ENCODE data around the gene C6orf15. TPM values are rescaled to one million over a fixed set of nuclear protein-coding genes. Genes with fewer than 3 reads are reported as not detected.

Gene C6orf15
- total and polyA plus RNA-seq, 2 of the 8 experiments (the other 6 are each of a cell fraction or from before 2014, with no cell fraction given) = not detected

DNA sequence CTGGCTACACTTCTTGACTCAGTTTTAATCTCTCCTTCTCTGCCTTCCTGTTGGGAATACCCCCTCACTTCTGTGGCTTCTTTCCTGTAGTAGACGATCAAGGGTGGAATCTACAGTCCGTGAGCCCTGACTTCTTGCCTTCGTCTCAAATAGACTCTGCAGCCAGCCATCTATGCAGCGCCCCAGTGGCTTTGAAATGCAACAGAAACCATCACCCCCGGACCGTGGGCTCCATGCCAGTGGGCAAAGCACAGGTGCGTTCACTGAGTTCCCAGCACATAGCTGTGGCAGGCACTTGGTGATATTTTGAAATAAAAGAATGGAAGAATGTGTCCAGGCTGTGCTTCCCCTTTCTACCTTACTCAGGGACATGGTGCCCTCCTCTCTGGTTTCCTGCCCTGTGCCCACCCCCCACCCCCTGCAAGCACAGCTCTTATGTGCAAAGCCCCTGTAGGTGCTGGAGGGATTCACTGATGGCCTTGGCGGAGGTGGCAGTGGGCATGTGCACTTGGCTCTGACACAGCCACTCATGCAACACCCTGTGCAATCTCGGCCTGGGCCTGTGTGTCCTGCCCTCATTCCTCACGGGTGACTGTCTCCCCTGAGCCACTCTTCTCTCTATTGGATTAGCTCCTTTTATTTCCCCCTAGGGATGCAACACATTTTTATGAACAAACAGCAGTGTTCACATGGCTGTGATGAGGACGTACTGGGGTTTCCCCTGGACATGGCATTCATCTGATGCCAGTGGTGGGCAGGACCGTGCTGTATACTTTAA, 13.4 kb upstream of the C6orf15 start:
- Histone ChIP-seq H4K5ac (ENCODE audit: insufficient read length, low read depth, low read length) (no peak overlapping the region), H2BK15ac (ENCODE audit: low read length) (peak overlapping the region; percentile 96), H3K4me3 (ENCODE audit: extremely low read depth in 1 of 4, insufficient read depth in 2 of 4, low read depth in 3 of 4, low read length in 4 of 4) (no peak overlapping the region), H2AK5ac (ENCODE audit: low read depth, low read length) (no peak overlapping the region; the same call in 1 of the 2 replicates), H3K23me2 (ENCODE audit: low read depth, low read length) (no peaks in the 10 kb centered on the region), H3K27me3 (replicated peaks in 1 of 4; ENCODE audit: control insufficient read depth in 3 of 4, extremely low read depth in 1 of 4, insufficient read depth in 3 of 4, low read length in 3 of 4) (no peaks in the 10 kb centered on the region; a peak in 1 of 7 replicates), H2AFZ (ENCODE audit: low read length) (peak overlapping the region; percentile 88; the same call in 1 of the 2 replicates), H2BK12ac (ENCODE audit: low read depth, low read length) (no peak overlapping the region), H4K8ac (ENCODE audit: extremely low read depth, insufficient read depth, low read length) (peak overlapping the region; percentile 45; the same call in 1 of the 2 replicates), H3K56ac (replicated peaks; ENCODE audit: insufficient read length, low read depth, low read length) (no peak overlapping the region), H3K79me2 (ENCODE audit: control insufficient read depth in 1 of 2, insufficient read depth in 2 of 2, low read length in 2 of 2) (no peaks in the 10 kb centered on the region), H3K9ac (replicated peaks in 1 of 4; ENCODE audit: extremely low read depth in 1 of 4, low read depth in 3 of 4, low read length in 3 of 4) (no peak overlapping the region), H3K27ac (ENCODE audit: low read depth, low read length) (no peak overlapping the region), H3K14ac (ENCODE audit: insufficient read length) (no peak overlapping the region), H3K36me3 (ENCODE audit: control insufficient read depth in 2 of 4, insufficient read depth in 4 of 4, low read length in 3 of 4) (no peaks in the 10 kb centered on the region), H2BK5ac (ENCODE audit: low read depth, low read length) (no peak overlapping the region), H3K18ac (ENCODE audit: extremely low read depth, low read length) (no peak overlapping the region), H2BK20ac (ENCODE audit: low read length) (peak overlapping the region; percentile 34; the same call in 1 of the 2 replicates), H3K4me1 (replicated peaks in 1 of 4; ENCODE audit: control insufficient read depth in 3 of 4, insufficient read depth in 4 of 4, low read length in 3 of 4) (peaks cover 0 to 3% (median 0%) of the 10 kb centered on the region in 4 experiments; a peak in 2 of 7 replicates), H4K91ac (replicated peaks; ENCODE audit: insufficient read length, low read length) (peak overlapping the region; percentile 67), H3K9me3 (ENCODE audit: insufficient read depth in 2 of 2, low read depth in 1 of 2, low read length in 1 of 2) (no peaks in the 10 kb centered on the region), H4K20me1 (replicated peaks in 1 of 2; ENCODE audit: control insufficient read depth in 1 of 2, insufficient read depth in 2 of 2, low read length in 2 of 2) (no peaks in the 10 kb centered on the region), H3K23ac (ENCODE audit: insufficient read length) (no peak overlapping the region), H3K4ac (replicated peaks; ENCODE audit: insufficient read length, low read depth, low read length) (no peak overlapping the region), H3K79me1 (ENCODE audit: low read depth, low read length) (no peaks in the 10 kb centered on the region), H2BK120ac (replicated peaks; ENCODE audit: low read depth, low read length) (no peak overlapping the region), H3K4me2 (ENCODE audit: insufficient read depth in 1 of 2, low read depth in 2 of 2, low read length in 2 of 2) (no peak overlapping the region)
- DNase-seq (ENCODE audit: low read depth in 1 of 2, low spot score in 2 of 2) = no peak
- 93% methylated on average over 12 of the region's 12 CpGs; no CpG with 5 or more reads in 1 of the 2 experiments for whole genome bisulfite sequencing, 2 experiments (ENCODE audit: extremely low coverage in 1 of 2, insufficient coverage in 1 of 2, insufficient read length in 1 of 2, insufficient replicate concordance in 2 of 2, low coverage in 1 of 2, low lambda C conversion rate in 2 of 2, missing lambda C conversion rate in 1 of 2)
- POLR2A ChIA-PET (ENCODE audit: partially characterized antibody) = interaction anchor here (68.5 kb wide), 1 partner anchor 43 kb away, joined by 2251 read pairs; the partner anchor contains the start of genes CCHCR1, POU5F1, PSORS1C2 and TCF19
- FAIRE-seq = no peak
- CTCF ChIA-PET (ENCODE audit: partially characterized antibody) = interaction anchor here (0.6 to 13.5 kb wide), 11 partner anchors 11 to 447 kb away, joined by 3 to 187 read pairs (median 11); partner anchors contain the start of genes C6orf15, PSORS1C1, PSORS1C2 and TCF19
- TF ChIP-seq RBBP5 (IDR thresholded peaks at IDR 0.05; ENCODE audit: borderline replicate concordance, low read depth, low read length) (no peak), POLR2AphosphoS5 (IDR thresholded peaks at IDR 0.05; ENCODE audit: low read depth, low read length) (no peak), EP300 (IDR thresholded peaks at IDR 0.05; ENCODE audit: borderline replicate concordance in 1 of 2, low read depth in 2 of 2, low read length in 2 of 2) (no peak), NANOG (IDR thresholded peaks at IDR 0.05; ENCODE audit: insufficient read depth, low read depth, low read length, poor library complexity, severe bottlenecking) (no peak), HDAC2 (IDR thresholded peaks at IDR 0.05; ENCODE audit: borderline replicate concordance in 1 of 2, low read depth in 2 of 2, low read length in 2 of 2) (no peak), SUZ12 (IDR thresholded peaks at IDR 0.05; ENCODE audit: low read length) (no peak), CBX8 (IDR thresholded peaks at IDR 0.05; ENCODE audit: borderline replicate concordance, low read depth, low read length) (no peak), JUND (IDR thresholded peaks at IDR 0.05; ENCODE audit: low read length) (no peak)
- TF ChIP-seq, protein P1, sequence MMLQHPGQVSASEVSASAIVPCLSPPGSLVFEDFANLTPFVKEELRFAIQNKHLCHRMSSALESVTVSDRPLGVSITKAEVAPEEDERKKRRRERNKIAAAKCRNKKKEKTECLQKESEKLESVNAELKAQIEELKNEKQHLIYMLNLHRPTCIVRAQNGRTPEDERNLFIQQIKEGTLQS (IDR thresholded peaks at IDR 0.05; ENCODE audit: insufficient read depth, low read depth, low read length) = no peak
- TF ChIP-seq, protein P2, sequence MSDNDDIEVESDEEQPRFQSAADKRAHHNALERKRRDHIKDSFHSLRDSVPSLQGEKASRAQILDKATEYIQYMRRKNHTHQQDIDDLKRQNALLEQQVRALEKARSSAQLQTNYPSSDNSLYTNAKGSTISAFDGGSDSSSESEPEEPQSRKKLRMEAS (IDR thresholded peaks at IDR 0.05) = no peak

Data from H1 (cell line).